Choroid plexus epithelial cell (primary cell): ENCODE data around the gene PARN.
"Not testable (repeated sequence)": the region's sequence is repeated elsewhere in the genome, so short reads cannot be mapped to it uniquely, and the experiment has no call there.

Experiments used
- DNase-seq: peaks from one replicate; pipeline ENCODE4 v3.0.0-alpha.2; 2010; ENCODE audit warnings: low read depth
- H3K4me3 ChIP-seq: 2 replicates; pipeline ENCODE4 v1.5.1; 2011; ENCODE audit warnings: low read depth, mild to moderate bottlenecking, control low read depth, low read length, moderate library complexity
- CTCF ChIP-seq: conservative IDR thresholded peaks from 2 replicates; pipeline ENCODE4 v1.5.1; 2011; ENCODE audit warnings: low read depth, mild to moderate bottlenecking, control low read depth, inconsistent platforms, low read length, moderate library complexity

The PARN gene

GRCh38 chr16:14427371-14427948, 202.6 kb downstream of the PARN start:
- no peak for TF ChIP-seq CTCF

GRCh38 chr16:14424595-14424994, 205.5 kb downstream of the PARN start:
- H3K4me3 ChIP-seq = no peak overlapping the region
- DNase-seq = no peak
- TF ChIP-seq CTCF = no peak

More at GRCh38 chr16:14427371-14427948, 202.6 kb downstream of the PARN start:
- peak; percentile 44 for DNase-seq
- no peak overlapping the region for H3K4me3 ChIP-seq

GRCh38 chr16:14423344-14423743, 206.7 kb downstream of the PARN start:
- TF ChIP-seq CTCF = no peak
- no peak for DNase-seq

GRCh38 chr16:14420721-14421488, 209.2 kb downstream of the PARN start:
- H3K4me3 ChIP-seq = no peak overlapping the region
- no peak for TF ChIP-seq CTCF
- peak; percentile 30 for DNase-seq

More at GRCh38 chr16:14423344-14423743, 206.7 kb downstream of the PARN start:
- no peak overlapping the region for H3K4me3 ChIP-seq

- not testable (repeated sequence) for DNase-seq
Measured at GRCh38 chr16:14420243-14420642, 209.8 kb downstream of the PARN start.

GRCh38 chr16:14419817-14420216, 210.2 kb downstream of the PARN start:
- no peak for TF ChIP-seq CTCF
- H3K4me3 ChIP-seq = no peak overlapping the region
- DNase-seq = no peak

More at GRCh38 chr16:14420243-14420642, 209.8 kb downstream of the PARN start:
- H3K4me3 ChIP-seq = not testable (repeated sequence)

GRCh38 chr16:14418795-14419225, 211.2 kb downstream of the PARN start:
- H3K4me3 ChIP-seq = no peak overlapping the region
- no peak for DNase-seq
- TF ChIP-seq CTCF = no peak
